Endothelial cell of umbilical vein (primary cell): ENCODE results near the gene NIPBL. TPM values are rescaled to one million over a fixed set of nuclear protein-coding genes. Genes with fewer than 3 reads are reported as not detected.

Experiments used
- BruUV-seq: library from RNA; stranded (reverse); fragments of 400-500 nt; replicated peaks from 2 replicates; lab custom pipeline; 2021; lab: Mats Ljungman, UMichigan
- CTCF ChIA-PET: fragments of 300-600, 350-600 bp; sonication (Branson Sonifier 250); formaldehyde crosslinking; loops from one replicate; lab custom pipeline; 2021; ENCODE audit warnings: antibody characterized with exemption, inconsistent platforms; lab: Charles Lee
- POLR2A ChIA-PET: fragments of 300-600, 350-600 bp; sonication (Branson Sonifier 250); formaldehyde crosslinking; loops from one replicate; lab custom pipeline; 2021; ENCODE audit warnings: antibody characterized with exemption, inconsistent platforms; lab: Charles Lee
- DNase-seq: peaks from one replicate; pipeline ENCODE4 v3.0.0-alpha.2; 2011; ENCODE audit warnings: low read depth, low spot score
- FAIRE-seq: peaks from 2 replicates; lab custom pipeline; 2011; peaks lifted over from hg19 to GRCh38; lab: Jason Lieb, UNC
- H2AFZ ChIP-seq: 2 replicates; pipeline ENCODE4 v1.6.0; 2012; ENCODE audit warnings: low read depth, low read length, control low read depth, inconsistent platforms
- H3K27ac ChIP-seq: 2 replicates; pipeline ENCODE4 v1.5.1; 2011; ENCODE audit warnings: low read depth, mild to moderate bottlenecking, control low read depth, low read length, moderate library complexity; ENCODE audit not compliant: insufficient read depth
- H3K27me3 ChIP-seq, 2 experiments: 2 replicates each; pipeline versions ENCODE4 v1.6.0 to v1.6.1; 2011; ENCODE audit warnings: low read length in 2 of 2, mixed read lengths in 1 of 2; ENCODE audit not compliant: control insufficient read depth in 2 of 2, insufficient read depth in 2 of 2
- H3K36me3 ChIP-seq, 2 experiments: 2 replicates in 1 of 2; 3 replicates in 1 of 2; pipeline ENCODE4 v1.5.1; 2011; ENCODE audit warnings: low read length in 2 of 2, mild to moderate bottlenecking in 1 of 2, moderate library complexity in 1 of 2; ENCODE audit not compliant: control insufficient read depth in 2 of 2, insufficient read depth in 2 of 2; ENCODE audit errors: extremely low read depth in 1 of 2
- H3K4me1 ChIP-seq: 3 replicates; pipeline ENCODE4 v1.5.1; 2011; ENCODE audit warnings: mild to moderate bottlenecking, low read length; ENCODE audit not compliant: control insufficient read depth, insufficient read depth; ENCODE audit errors: extremely low read depth
- H3K4me2 ChIP-seq: 2 replicates; pipeline ENCODE4 v1.6.1; 2011; ENCODE audit warnings: low read length, control low read depth, mixed read lengths; ENCODE audit not compliant: insufficient read depth
- H3K4me3 ChIP-seq, 3 experiments: fragments of 200-600 bp in 1 of 3; sonication (generic), shearing (Covaris generic) in 1 of 3; replicated peaks in 1 of 3; 2 replicates each; pipeline ENCODE4 v1.5.1; 2011 to 2016; ENCODE audit warnings: control low read depth in 3 of 3, low read length in 3 of 3, mild to moderate bottlenecking in 2 of 3, inconsistent platforms in 1 of 3, low read depth in 1 of 3, moderate library complexity in 1 of 3; ENCODE audit not compliant: insufficient read depth in 1 of 3
- H3K79me2 ChIP-seq: 2 replicates; pipeline ENCODE4 v1.6.0; 2012; ENCODE audit warnings: low read length, inconsistent platforms; ENCODE audit not compliant: control insufficient read depth, insufficient read depth
- H3K9ac ChIP-seq: replicated peaks from 2 replicates; pipeline ENCODE3; 2011; ENCODE audit warnings: low read length, control low read depth; ENCODE audit not compliant: insufficient read depth; ENCODE audit errors: extremely low read depth
- H3K9me1 ChIP-seq: replicated peaks from 3 replicates; pipeline ENCODE4 v1.6.0; 2011; ENCODE audit warnings: mild to moderate bottlenecking, low read length; ENCODE audit not compliant: control insufficient read depth, insufficient read depth; ENCODE audit errors: extremely low read depth
- H3K9me3 ChIP-seq: replicated peaks from 2 replicates; pipeline ENCODE4 v1.5.1; 2012; ENCODE audit warnings: low read length, inconsistent platforms; ENCODE audit not compliant: control insufficient read depth, insufficient read depth
- H4K20me1 ChIP-seq: replicated peaks from 2 replicates; pipeline ENCODE3; 2011; ENCODE audit warnings: mild to moderate bottlenecking, low read length; ENCODE audit not compliant: control insufficient read depth, insufficient read depth; ENCODE audit errors: extremely low read depth
- EZH2 ChIP-seq: IDR thresholded peaks from 2 replicates; pipeline ENCODE4 v1.6.1; 2012; ENCODE audit warnings: borderline replicate concordance, low read depth, mild to moderate bottlenecking, moderate library complexity, low read length, inconsistent platforms; ENCODE audit not compliant: severe bottlenecking
- FOS ChIP-seq: IDR thresholded peaks from 2 replicates; pipeline ENCODE4 v1.6.1; 2011; ENCODE audit warnings: mild to moderate bottlenecking, low read length, moderate library complexity, borderline replicate concordance; ENCODE audit not compliant: insufficient read depth
- GATA2 ChIP-seq: IDR thresholded peaks from 2 replicates; pipeline ENCODE4 v1.7.0; 2011; ENCODE audit warnings: low read depth, mild to moderate bottlenecking, moderate library complexity, mixed read lengths, low read length; ENCODE audit not compliant: insufficient read length, insufficient read depth
- JUN ChIP-seq: IDR thresholded peaks from 2 replicates; pipeline ENCODE4 v1.6.1; 2011; ENCODE audit warnings: borderline replicate concordance, low read depth; ENCODE audit not compliant: insufficient read length, insufficient read depth
- MYC ChIP-seq: IDR thresholded peaks from one replicate; pipeline ENCODE4 v1.6.1; 2011; ENCODE audit warnings: mild to moderate bottlenecking, low read depth, low read length
- POLR2A ChIP-seq: IDR thresholded peaks from 2 replicates; pipeline ENCODE4 v1.6.1; 2012; ENCODE audit warnings: low read depth, mild to moderate bottlenecking, control low read depth, low read length
- POLR2AphosphoS5 ChIP-seq: IDR thresholded peaks from 2 replicates; pipeline ENCODE4 v1.6.1; 2012; ENCODE audit warnings: low read depth, mild to moderate bottlenecking, control low read depth, low read length, moderate library complexity; ENCODE audit not compliant: insufficient read depth
- dilution Hi-C: fragments of 300-500 bp; cut with MboI; formaldehyde crosslinking; loops from one replicate; pipeline ENCODE4 v1.15.0; 2019; ENCODE audit warnings: low sequenced_read_pairs; ENCODE audit not compliant: extremely low pct_ligation_motif_present
- intact Hi-C: fragments of 100-400 bp; cut with micrococcal nuclease; formaldehyde crosslinking; loops from one replicate; pipeline ENCODE4 v1.10.0; 2022
- polyA plus RNA-seq, 4 experiments: library from polyadenylated mRNA; depleted of rRNA in 3 of 4; stranded (reverse) in 3 of 4; unstranded in 1 of 4; fragments of >200 nt; gene quantifications; 2 replicates each; pipeline versions ENCODE4 v1.2.1 to v1.2.3, GENCODE V29; 2011 to 2012; ENCODE audit warnings: missing spikeins in 1 of 4
- total RNA-seq: library from RNA; stranded (reverse); gene quantifications from 2 replicates; pipeline ENCODE4 v1.2.3, GENCODE V29; 2021
- TF ChIP-seq, protein P1 (sequence below), 2 donors: IDR thresholded peaks; 1 replicate in 1 of 2; 2 replicates in 1 of 2; pipeline ENCODE4 v1.5.1; 2011; ENCODE audit warnings: low read length in 2 of 2, mild to moderate bottlenecking in 2 of 2, moderate library complexity in 2 of 2, control low read depth in 1 of 2, inconsistent platforms in 1 of 2, low read depth in 1 of 2; ENCODE audit not compliant: insufficient read depth in 1 of 2; ENCODE audit errors: extremely low read depth in 1 of 2
- TF ChIP-seq, protein P2 (sequence below): IDR thresholded peaks from 2 replicates; pipeline ENCODE4 v1.6.1; 2011; ENCODE audit not compliant: insufficient read depth, insufficient read length

The NIPBL gene
- total and polyA plus RNA-seq, 2 donors (not counting 3 experiments of a cell fraction or from before 2014, with no cell fraction given), result 15.5 to 50.7 TPM

DNA sequence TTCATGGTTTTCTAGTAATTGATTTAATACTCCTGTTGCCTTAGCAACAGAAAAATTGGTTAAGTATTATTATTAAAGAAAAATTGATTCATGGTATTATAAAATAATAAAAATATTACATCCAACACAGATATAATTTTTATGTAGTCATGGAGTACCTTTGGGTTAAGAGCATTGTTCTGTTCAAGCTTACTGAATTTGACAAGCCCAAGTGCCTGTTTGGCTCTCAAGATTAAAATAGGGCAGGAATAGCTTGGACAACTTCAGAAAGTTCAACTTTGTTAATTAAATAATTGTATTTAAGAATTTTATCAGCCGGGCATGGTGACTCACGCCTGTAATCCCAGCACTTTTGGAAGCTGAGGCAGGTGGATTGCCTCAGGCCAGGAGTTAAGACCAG, 82.0 kb downstream of the NIPBL start:
- H3K9ac ChIP-seq, result no peak overlapping the region
- TF ChIP-seq POLR2AphosphoS5 (no peak), MYC (no peak), FOS (no peak), JUN (no peak), EZH2 (no peak), GATA2 (no peak), POLR2A (no peak)
- TF ChIP-seq, protein P1, sequence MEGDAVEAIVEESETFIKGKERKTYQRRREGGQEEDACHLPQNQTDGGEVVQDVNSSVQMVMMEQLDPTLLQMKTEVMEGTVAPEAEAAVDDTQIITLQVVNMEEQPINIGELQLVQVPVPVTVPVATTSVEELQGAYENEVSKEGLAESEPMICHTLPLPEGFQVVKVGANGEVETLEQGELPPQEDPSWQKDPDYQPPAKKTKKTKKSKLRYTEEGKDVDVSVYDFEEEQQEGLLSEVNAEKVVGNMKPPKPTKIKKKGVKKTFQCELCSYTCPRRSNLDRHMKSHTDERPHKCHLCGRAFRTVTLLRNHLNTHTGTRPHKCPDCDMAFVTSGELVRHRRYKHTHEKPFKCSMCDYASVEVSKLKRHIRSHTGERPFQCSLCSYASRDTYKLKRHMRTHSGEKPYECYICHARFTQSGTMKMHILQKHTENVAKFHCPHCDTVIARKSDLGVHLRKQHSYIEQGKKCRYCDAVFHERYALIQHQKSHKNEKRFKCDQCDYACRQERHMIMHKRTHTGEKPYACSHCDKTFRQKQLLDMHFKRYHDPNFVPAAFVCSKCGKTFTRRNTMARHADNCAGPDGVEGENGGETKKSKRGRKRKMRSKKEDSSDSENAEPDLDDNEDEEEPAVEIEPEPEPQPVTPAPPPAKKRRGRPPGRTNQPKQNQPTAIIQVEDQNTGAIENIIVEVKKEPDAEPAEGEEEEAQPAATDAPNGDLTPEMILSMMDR (IDR thresholded peaks at IDR 0.05; ENCODE audit: extremely low read depth in 1 of 2, insufficient read depth in 1 of 2, low read depth in 1 of 2, low read length in 2 of 2), result no peak
- TF ChIP-seq, protein P2, sequence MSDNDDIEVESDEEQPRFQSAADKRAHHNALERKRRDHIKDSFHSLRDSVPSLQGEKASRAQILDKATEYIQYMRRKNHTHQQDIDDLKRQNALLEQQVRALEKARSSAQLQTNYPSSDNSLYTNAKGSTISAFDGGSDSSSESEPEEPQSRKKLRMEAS, result no peak
- H3K27ac ChIP-seq, result no peak overlapping the region
- ChIA-PET POLR2A (interaction anchor here (0.6 kb wide), 1 partner anchor 33 kb away, joined by 10 read pairs; no protein-coding TSS in a partner anchor), CTCF (interaction anchor here (0.9 to 1.5 kb wide), 3 partner anchors 12 to 15 kb away, joined by 3 to 7 read pairs (median 3); no protein-coding TSS in a partner anchor)
- H3K9me1 ChIP-seq, result no peaks in the 10 kb centered on the region
- peaks cover 6% of the 10 kb centered on the region for H3K79me2 ChIP-seq
- intact Hi-C loops (no loop called here), dilution Hi-C loops (no loop called here)
- no peaks in the 10 kb centered on the region for H3K9me3 ChIP-seq
- H3K27me3 ChIP-seq, result no peaks in the 10 kb centered on the region
- no peaks in the 10 kb centered on the region for H3K4me1 ChIP-seq
- no peak overlapping the region for H2AFZ ChIP-seq
- no peaks in the 10 kb centered on the region for H4K20me1 ChIP-seq
- DNase-seq (no peak), FAIRE-seq (no peak)
- no TSS peak for BruUV-seq
- H3K4me3 ChIP-seq, result no peak overlapping the region
- H3K4me2 ChIP-seq, result no peak overlapping the region
- H3K36me3 ChIP-seq, result no peaks in the 10 kb centered on the region
